Measurements from ENCODE around the gene PKP2.

PKP2 gene

GRCh38 chr12:32785557-32785956, 111.0 kb downstream of the PKP2 start:
- Histone ChIP-seq H3K27ac (no peak overlapping the region), H3K36me3 (no peaks in the 10 kb centered on the region), H3K9me3 (no peaks in the 10 kb centered on the region), H3K27me3 (no peaks in the 10 kb centered on the region), H3K4me1 (no peaks in the 10 kb centered on the region), H3K4me3 (no peak overlapping the region)
- intact Hi-C loops (cut with DNase I; ENCODE audit: low total_unique reads) = no loop called here
- DNase-seq = no peak
- no peak for TF ChIP-seq CTCF (IDR thresholded peaks at IDR 0.05)

- Histone ChIP-seq H3K9me3 (no peaks in the 10 kb centered on the region), H3K4me3 (no peak overlapping the region), H3K27me3 (peaks cover 0 to 4% of the 10 kb centered on the region in 2 donors), H3K36me3 (no peaks in the 10 kb centered on the region), H3K27ac (no peak overlapping the region), H3K4me1 (no peaks in the 10 kb centered on the region)
- DNase-seq = no peak
- intact Hi-C loops (cut with DNase I; ENCODE audit: low total_unique reads) = no loop called here
- TF ChIP-seq CTCF (IDR thresholded peaks at IDR 0.05) = no peak
Measured at GRCh38 chr12:32783029-32783428, 113.5 kb downstream of the PKP2 start.

GRCh38 chr12:32780071-32780470, 116.5 kb downstream of the PKP2 start:
- Histone ChIP-seq H3K4me1 (no peaks in the 10 kb centered on the region), H3K9me3 (no peaks in the 10 kb centered on the region), H3K4me3 (no peak overlapping the region), H3K27me3 (peaks cover 0 to 7% of the 10 kb centered on the region in 2 donors), H3K36me3 (no peaks in the 10 kb centered on the region), H3K27ac (no peak overlapping the region)
- intact Hi-C loops (cut with DNase I; ENCODE audit: low total_unique reads) = no loop called here
- TF ChIP-seq CTCF (IDR thresholded peaks at IDR 0.05) = no peak
- no peak for DNase-seq

- intact Hi-C loops (cut with DNase I; ENCODE audit: low total_unique reads) = no loop called here
- Histone ChIP-seq H3K27me3 (peaks cover 0 to 7% of the 10 kb centered on the region in 2 donors), H3K4me1 (no peaks in the 10 kb centered on the region), H3K9me3 (no peaks in the 10 kb centered on the region), H3K27ac (no peak overlapping the region), H3K36me3 (no peaks in the 10 kb centered on the region), H3K4me3 (no peak overlapping the region)
- DNase-seq = no peak
- TF ChIP-seq CTCF (IDR thresholded peaks at IDR 0.05) = no peak
Measured at GRCh38 chr12:32777691-32778175, 118.8 kb downstream of the PKP2 start.

GRCh38 chr12:32777159-32777558, 119.4 kb downstream of the PKP2 start:
- DNase-seq = no peak
- Histone ChIP-seq H3K27me3 (peaks cover 0 to 7% of the 10 kb centered on the region in 2 donors), H3K9me3 (no peaks in the 10 kb centered on the region), H3K4me1 (no peaks in the 10 kb centered on the region), H3K4me3 (no peak overlapping the region), H3K36me3 (no peaks in the 10 kb centered on the region), H3K27ac (no peak overlapping the region)
- no peak for TF ChIP-seq CTCF (IDR thresholded peaks at IDR 0.05)
- intact Hi-C loops (cut with DNase I; ENCODE audit: low total_unique reads) = no loop called here

GRCh38 chr12:32776258-32776657, 120.3 kb downstream of the PKP2 start:
- intact Hi-C loops (cut with DNase I; ENCODE audit: low total_unique reads) = no loop called here
- peaks cover 0 to 7% of the 10 kb centered on the region in 2 donors for H3K27me3 ChIP-seq
- no peaks in the 10 kb centered on the region for H3K36me3 ChIP-seq
- no peaks in the 10 kb centered on the region for H3K9me3 ChIP-seq
- no peak for TF ChIP-seq CTCF (IDR thresholded peaks at IDR 0.05)
- no peak for DNase-seq
- no peak overlapping the region for H3K27ac ChIP-seq
- no peaks in the 10 kb centered on the region for H3K4me1 ChIP-seq
- no peak overlapping the region for H3K4me3 ChIP-seq

Data from tibial artery (tissue), 4 donors.